GM23338 (cell line): ENCODE measurements around the gene MRPS34. TPM values are rescaled to one million over a fixed set of nuclear protein-coding genes. Genes with fewer than 3 reads are reported as not detected.

Experiments
- ATAC-seq: fragments of 200-7000 bp; cut with Tn5 transposase; 3 replicates; pipeline ENCODE4 v1.9.1; 2020
- DNase-seq: peaks from one replicate; pipeline ENCODE4 v3.0.0-alpha.2; 2015; ENCODE audit warnings: low spot score
- H2AFZ ChIP-seq: fragments of 200-600 bp; sonication (generic); 2 replicates; pipeline ENCODE4 v1.8.0; 2016; ENCODE audit warnings: antibody characterized with exemption, mild to moderate bottlenecking, moderate library complexity
- H3F3A ChIP-seq: fragments of 200-600 bp; sonication (generic); replicated peaks from 2 replicates; pipeline ENCODE4 v1.8.0; 2017; ENCODE audit warnings: antibody characterized with exemption, mixed run types, low read depth
- H3K27ac ChIP-seq: fragments of 200-600 bp; sonication (generic); 2 replicates; pipeline ENCODE4 v1.6.1; 2016; ENCODE audit warnings: low read depth
- H3K27me3 ChIP-seq: fragments of 200-600 bp; sonication (generic); 2 replicates; pipeline ENCODE4 v1.8.0; 2016; ENCODE audit warnings: mild to moderate bottlenecking, mixed run types, moderate library complexity; ENCODE audit not compliant: insufficient read depth
- H3K36me3 ChIP-seq: fragments of 200-600 bp; sonication (generic); 2 replicates; pipeline ENCODE4 v1.8.0; 2016; ENCODE audit warnings: mild to moderate bottlenecking; ENCODE audit not compliant: insufficient read depth
- H3K4me1 ChIP-seq: fragments of 200-600 bp; sonication (generic); 2 replicates; pipeline ENCODE4 v1.8.0; 2016; ENCODE audit warnings: mild to moderate bottlenecking, moderate library complexity; ENCODE audit not compliant: insufficient read depth
- H3K4me2 ChIP-seq: fragments of 200-600 bp; sonication (generic); 2 replicates; pipeline ENCODE4 v1.7.1; 2017; ENCODE audit warnings: mixed run types
- H3K4me3 ChIP-seq: fragments of 200-600 bp; sonication (generic); 2 replicates; pipeline ENCODE4 v1.6.1; 2016; ENCODE audit warnings: mixed run types
- H3K79me2 ChIP-seq: fragments of 200-600 bp; sonication (generic); replicated peaks from 2 replicates; pipeline ENCODE4 v1.8.0; 2017; ENCODE audit warnings: mild to moderate bottlenecking; ENCODE audit not compliant: insufficient read depth
- H3K9me2 ChIP-seq: fragments of 200-600 bp; sonication (generic); 2 replicates; pipeline ENCODE4 v1.8.0; 2017; ENCODE audit not compliant: insufficient read depth
- H4K20me1 ChIP-seq: fragments of 200-600 bp; sonication (generic); replicated peaks from 2 replicates; pipeline ENCODE4 v1.8.0; 2017; ENCODE audit warnings: mild to moderate bottlenecking; ENCODE audit not compliant: insufficient read depth
- H3K27ac Mint-ChIP-seq: 2 replicates; pipeline ENCODE4 v1.8.0; 2020; ENCODE audit warnings: inconsistent platforms, mild to moderate bottlenecking, moderate library complexity, mixed read lengths
- H3K27me3 Mint-ChIP-seq: 3 replicates; pipeline ENCODE4 v1.8.0; 2022; ENCODE audit warnings: low read depth, mild to moderate bottlenecking, moderate library complexity, mixed read lengths, inconsistent platforms; ENCODE audit not compliant: insufficient read depth, poor library complexity
- H3K36me3 Mint-ChIP-seq: 3 replicates; pipeline ENCODE4 v1.8.0; 2021; ENCODE audit warnings: low read depth, mild to moderate bottlenecking, inconsistent platforms, moderate library complexity, mixed read lengths
- H3K4me1 Mint-ChIP-seq: 3 replicates; pipeline ENCODE4 v1.8.0; 2020; ENCODE audit warnings: mild to moderate bottlenecking, inconsistent platforms, mixed read lengths
- H3K4me3 Mint-ChIP-seq: 3 replicates; pipeline ENCODE4 v1.8.0; 2021; ENCODE audit warnings: moderate library complexity, mild to moderate bottlenecking, inconsistent platforms, mixed read lengths
- H3K9me3 Mint-ChIP-seq: 3 replicates; pipeline ENCODE4 v1.8.0; 2020; ENCODE audit warnings: moderate library complexity, mild to moderate bottlenecking, inconsistent platforms, mixed read lengths
- CREB1 ChIP-seq: fragments of 250-450 bp; sonication (Bioruptor Pico); IDR thresholded peaks from 2 replicates; pipeline ENCODE4 v1.5.0; 2020; ENCODE audit warnings: low read depth, mild to moderate bottlenecking, moderate library complexity
- EZH2phosphoT487 ChIP-seq: fragments of 200-600 bp; sonication (generic); IDR thresholded peaks from one replicate; pipeline ENCODE4 v1.8.1; 2018; ENCODE audit warnings: antibody characterized with exemption; ENCODE audit not compliant: unreplicated experiment
- NANOG ChIP-seq: IDR thresholded peaks from 2 replicates; pipeline ENCODE4 v1.6.1; 2016; ENCODE audit warnings: antibody characterized with exemption, borderline replicate concordance
- POLR2AphosphoS5 ChIP-seq: IDR thresholded peaks from 2 replicates; pipeline ENCODE4 v1.6.1; 2016; ENCODE audit warnings: antibody characterized with exemption, low read depth
- STAT1 ChIP-seq: IDR thresholded peaks from one replicate; pipeline ENCODE4 v1.6.1; 2016; ENCODE audit warnings: antibody characterized with exemption; ENCODE audit not compliant: unreplicated experiment
- ZNF114 ChIP-seq: fragments of 250-450 bp; sonication (Bioruptor Pico); IDR thresholded peaks from 2 replicates; pipeline ENCODE4 v1.5.0; 2020; ENCODE audit warnings: mild to moderate bottlenecking, moderate library complexity
- ZNF331 ChIP-seq: fragments of 250-450 bp; sonication (Bioruptor Pico); IDR thresholded peaks from 2 replicates; pipeline ENCODE4 v1.5.0; 2020; ENCODE audit warnings: low read depth, mild to moderate bottlenecking, moderate library complexity
- polyA plus RNA-seq: library from polyadenylated mRNA; unstranded; fragments of >200 nt; fragmentation: Nextera tagmentation; extraction: Ambion mirVana; gene quantifications from 2 replicates; pipeline ENCODE4 v1.2.1, GENCODE V29; 2016
- total RNA-seq: library from RNA; depleted of rRNA; stranded (reverse); fragments of >200 nt; shearing (Covaris generic); gene quantifications from 2 replicates; pipeline ENCODE4 v1.2.3, GENCODE V29; 2014

Gene MRPS34
- total and polyA plus RNA-seq, 2 experiments from 2014 or later = 248 to 391 TPM

DNA sequence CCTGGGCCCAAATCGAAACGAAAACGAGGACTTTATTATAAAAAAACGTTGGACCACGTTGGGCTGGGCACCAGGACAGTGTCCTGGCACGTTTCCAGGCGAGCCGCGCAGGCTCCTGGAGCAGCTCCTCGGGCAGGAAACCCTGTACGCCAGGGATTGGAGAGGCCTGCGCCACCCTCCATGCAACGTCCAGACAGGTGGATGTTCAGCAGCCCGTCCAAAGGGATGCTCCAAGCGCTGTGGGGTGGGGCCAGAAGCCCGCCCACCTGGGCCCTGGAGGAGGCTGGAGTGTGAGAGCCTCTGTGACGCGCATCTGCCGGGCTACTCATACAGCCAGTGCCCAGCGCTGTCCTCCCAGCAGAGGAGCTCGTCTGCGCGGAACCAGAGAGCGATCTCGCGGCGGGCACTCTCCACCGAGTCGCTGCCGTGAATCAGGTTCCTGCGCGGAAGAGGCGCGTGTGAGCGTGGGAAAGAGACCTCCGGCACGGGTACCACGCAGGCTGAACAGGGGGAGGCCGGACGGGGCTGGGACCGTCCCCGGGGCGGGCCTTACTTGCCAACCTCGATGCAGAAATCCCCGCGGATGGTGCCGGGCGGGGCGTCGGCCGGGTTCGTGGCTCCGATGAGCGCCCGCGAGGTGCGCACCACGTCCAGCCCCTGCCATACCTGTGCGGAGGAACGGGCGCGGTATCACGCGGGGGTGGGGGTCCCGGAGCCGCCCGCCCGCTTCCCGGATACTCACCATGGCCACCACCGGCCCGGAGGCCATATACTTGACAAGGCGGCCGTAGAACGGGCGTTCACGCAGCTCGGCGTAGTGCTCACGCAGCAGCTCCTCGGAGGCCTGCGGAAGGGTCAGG is 2.4 kb downstream of the MRPS34 start:
- Histone ChIP-seq H3K27me3 (no peaks in the 10 kb centered on the region), H3K36me3 (no peaks in the 10 kb centered on the region), H4K20me1 (no peaks in the 10 kb centered on the region; the same call in 1 of the 2 replicates), H3K27ac (no peak overlapping the region), H3K9me2 (no peaks in the 10 kb centered on the region), H3K4me2 (peak overlapping the region; percentile 96), H3K79me2 (peaks cover 15% of the 10 kb centered on the region), H2AFZ (no peak overlapping the region), H3F3A (peaks cover 14% of the 10 kb centered on the region; the same call in 1 of the 2 replicates), H3K4me1 (peaks cover 4% of the 10 kb centered on the region), H3K4me3 (peak overlapping the region; percentile 97)
- Mint-ChIP-seq H3K27me3 (peaks cover 27% of the 10 kb centered on the region), H3K4me3 (peak overlapping the region; percentile 99), H3K36me3 (peaks cover 21% of the 10 kb centered on the region), H3K27ac (peak overlapping the region; percentile 90), H3K9me3 (peaks cover 4% of the 10 kb centered on the region; the same call in 1 of the 3 replicates), H3K4me1 (peaks cover 8% of the 10 kb centered on the region)
- DNase-seq = peak; percentile 76
- ATAC-seq = peak; percentile 24
- no peak for TF ChIP-seq EZH2phosphoT487
- TF ChIP-seq NANOG = no peak
- TF ChIP-seq POLR2AphosphoS5 = peak; percentile 35
- TF ChIP-seq CREB1 (CRISPR knock-in tag) = 0 out of 2 replicates have a peak, but pooled peaks have one; percentile 13

DNA sequence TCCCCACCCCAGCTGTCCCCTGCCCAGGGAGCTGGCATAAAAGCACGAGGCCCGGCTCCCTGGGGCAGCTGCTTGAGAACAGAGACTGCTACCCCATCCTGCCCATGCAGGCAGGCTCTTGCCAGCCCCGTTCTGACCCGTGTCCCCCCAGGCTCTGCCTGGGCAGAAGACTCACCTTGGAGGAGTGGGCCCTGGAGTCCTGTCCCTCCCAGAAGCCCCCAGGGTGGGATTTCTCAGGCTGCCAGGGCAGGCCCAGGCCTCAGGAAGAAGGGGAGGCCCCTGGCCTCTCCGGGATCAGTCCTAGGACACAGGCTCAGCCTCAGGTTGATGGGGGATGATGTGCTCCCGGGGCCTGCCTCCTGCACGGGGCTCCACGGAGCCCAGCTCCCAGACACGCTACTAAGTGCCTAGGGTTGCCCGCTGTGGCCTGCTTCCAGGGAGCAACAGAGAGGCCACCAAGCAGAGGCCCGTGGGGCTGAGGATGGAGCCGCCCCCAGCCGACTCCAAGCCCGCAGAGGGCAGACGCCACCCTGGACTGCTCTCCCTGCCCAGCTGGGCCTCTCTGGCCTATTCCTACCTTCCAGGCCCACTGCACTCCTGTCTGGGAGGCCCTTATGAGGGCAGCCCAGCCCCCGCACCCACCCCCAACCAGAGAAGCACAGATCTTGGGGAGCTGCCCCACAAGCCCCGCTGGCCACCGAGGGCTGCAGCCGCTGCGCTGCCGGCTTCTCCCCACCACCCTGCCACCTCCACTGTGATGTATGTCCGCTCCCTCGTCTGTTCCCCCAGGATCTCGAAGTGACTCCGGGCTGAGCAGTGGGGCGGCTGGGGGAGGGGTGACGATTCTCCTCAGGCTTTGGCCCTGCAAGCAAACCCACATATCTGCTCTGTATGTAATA is 3.3 kb downstream of the MRPS34 start:
- no peak overlapping the region for H3K27ac ChIP-seq
- Mint-ChIP-seq H3K27me3 (peaks cover 27% of the 10 kb centered on the region), H3K9me3 (peaks cover 4% of the 10 kb centered on the region; the same call in 1 of the 3 replicates), H3K4me3 (peak overlapping the region; percentile 99), H3K4me1 (peaks cover 8% of the 10 kb centered on the region), H3K36me3 (peaks cover 23% of the 10 kb centered on the region), H3K27ac (peak overlapping the region; percentile 47; the same call in 1 of the 2 replicates)
- peak overlapping the region; percentile 96 for H3K4me2 ChIP-seq
- no peaks in the 10 kb centered on the region for H3K27me3 ChIP-seq
- no peaks in the 10 kb centered on the region; the same call in 1 of the 2 replicates for H4K20me1 ChIP-seq
- no peaks in the 10 kb centered on the region for H3K9me2 ChIP-seq
- peak overlapping the region; percentile 97 for H3K4me3 ChIP-seq
- H3K36me3 ChIP-seq = no peaks in the 10 kb centered on the region
- no peak for DNase-seq
- H3K79me2 ChIP-seq = peaks cover 10% of the 10 kb centered on the region
- no peak for ATAC-seq
- H3F3A ChIP-seq = peaks cover 14% of the 10 kb centered on the region; the same call in 1 of the 2 replicates
- TF ChIP-seq ZNF331 (no peak), POLR2AphosphoS5 (peak; percentile 22)
- H2AFZ ChIP-seq = no peak overlapping the region
- H3K4me1 ChIP-seq = peaks cover 4% of the 10 kb centered on the region

DNA sequence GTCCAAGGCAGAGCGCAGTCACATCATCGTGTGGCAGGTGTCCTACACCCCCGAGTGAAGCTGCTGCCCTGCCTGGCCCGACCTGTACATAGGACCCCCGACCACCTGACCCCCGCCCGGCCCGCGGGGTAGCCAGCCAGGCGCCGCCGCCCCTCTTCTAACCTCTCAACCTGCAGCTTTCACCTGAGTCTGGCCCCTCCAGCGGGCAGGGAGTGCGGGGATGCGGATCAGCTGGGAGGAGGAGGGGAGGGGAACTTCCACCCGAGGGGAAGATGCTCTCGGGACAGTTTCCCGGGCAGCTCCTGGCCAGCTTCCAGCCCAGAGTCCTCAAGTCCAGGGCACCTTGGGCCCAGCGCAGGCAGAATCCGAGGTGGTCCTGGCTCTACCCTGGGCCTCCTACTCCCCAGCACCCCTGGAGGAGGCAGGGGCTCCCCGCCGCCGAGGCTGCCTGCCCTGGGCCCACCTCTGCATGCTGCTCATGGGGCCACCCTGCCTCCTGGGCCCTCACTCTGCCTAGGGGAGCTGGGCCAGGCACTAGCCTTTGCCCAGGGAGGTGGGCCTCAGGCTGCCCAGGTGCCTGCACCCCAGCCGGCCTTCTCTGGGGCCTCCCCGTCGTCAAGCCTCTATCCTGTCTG is 4.0 kb downstream of the MRPS34 start:
- Histone ChIP-seq H4K20me1 (no peaks in the 10 kb centered on the region; the same call in 1 of the 2 replicates), H3K36me3 (no peaks in the 10 kb centered on the region), H3K9me2 (no peaks in the 10 kb centered on the region), H3K4me3 (no peak overlapping the region), H3K4me2 (no peak overlapping the region), H3K27ac (no peak overlapping the region), H3K4me1 (peaks cover 4% of the 10 kb centered on the region), H2AFZ (no peak overlapping the region), H3F3A (peaks cover 13% of the 10 kb centered on the region; the same call in 1 of the 2 replicates), H3K79me2 (peaks cover 5% of the 10 kb centered on the region), H3K27me3 (no peaks in the 10 kb centered on the region)
- H3K27me3 Mint-ChIP-seq = peaks cover 26% of the 10 kb centered on the region
- H3K4me3 Mint-ChIP-seq = no peak overlapping the region
- peaks cover 8% of the 10 kb centered on the region for H3K4me1 Mint-ChIP-seq
- H3K36me3 Mint-ChIP-seq = peaks cover 23% of the 10 kb centered on the region
- DNase-seq (no peak), ATAC-seq (no peak)
- no peak overlapping the region for H3K27ac Mint-ChIP-seq
- H3K9me3 Mint-ChIP-seq = peaks cover 4% of the 10 kb centered on the region; the same call in 1 of the 3 replicates
- TF ChIP-seq POLR2AphosphoS5 = no peak
- TF ChIP-seq STAT1 = no peak
- TF ChIP-seq ZNF114 (CRISPR knock-in tag) = no peak
